Inferior parietal cortex (tissue), 1 donor: Measurements from ENCODE around the gene TWF2.

Experiments
- DNase-seq: peaks from one replicate; pipeline ENCODE4 v3.0.0-alpha.2; 2016; ENCODE audit errors: extremely low spot score

Gene TWF2

DNA sequence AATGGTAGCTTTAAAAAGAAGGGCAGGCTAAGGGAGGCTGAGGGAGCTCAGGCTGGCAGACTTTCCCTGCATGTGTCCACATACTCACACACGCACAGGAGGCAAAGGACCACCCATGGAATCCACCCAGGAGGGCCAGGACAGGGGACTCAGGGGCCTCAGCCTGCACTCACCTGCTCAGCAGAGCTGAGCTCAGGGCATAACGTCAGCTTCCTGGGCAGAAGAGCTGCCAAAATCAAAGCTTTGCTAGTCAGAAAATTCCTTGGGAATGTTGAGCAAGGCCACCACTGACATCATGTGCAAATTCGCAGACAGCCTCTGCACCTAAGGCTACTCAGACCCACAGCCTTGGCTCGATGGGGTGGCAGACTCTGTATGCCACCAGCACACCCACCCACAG, 57.4 kb downstream of the TWF2 start:
- no peak for DNase-seq
